Measurements from ENCODE around the gene DERA.

- TF ChIP-seq CTCF (IDR thresholded peaks at IDR 0.05), result no peak
- no peak for TF ChIP-seq POLR2AphosphoS5 (IDR thresholded peaks at IDR 0.05; ENCODE audit: insufficient read depth in 1 of 2, low read depth in 1 of 2)
Observed at GRCh38 chr12:16074894-16075293, 163.8 kb downstream of the DERA start.

Measured in vagina (tissue), 2 donors.